ENCODE data around the gene PRTFDC1.

Gene PRTFDC1

DNA sequence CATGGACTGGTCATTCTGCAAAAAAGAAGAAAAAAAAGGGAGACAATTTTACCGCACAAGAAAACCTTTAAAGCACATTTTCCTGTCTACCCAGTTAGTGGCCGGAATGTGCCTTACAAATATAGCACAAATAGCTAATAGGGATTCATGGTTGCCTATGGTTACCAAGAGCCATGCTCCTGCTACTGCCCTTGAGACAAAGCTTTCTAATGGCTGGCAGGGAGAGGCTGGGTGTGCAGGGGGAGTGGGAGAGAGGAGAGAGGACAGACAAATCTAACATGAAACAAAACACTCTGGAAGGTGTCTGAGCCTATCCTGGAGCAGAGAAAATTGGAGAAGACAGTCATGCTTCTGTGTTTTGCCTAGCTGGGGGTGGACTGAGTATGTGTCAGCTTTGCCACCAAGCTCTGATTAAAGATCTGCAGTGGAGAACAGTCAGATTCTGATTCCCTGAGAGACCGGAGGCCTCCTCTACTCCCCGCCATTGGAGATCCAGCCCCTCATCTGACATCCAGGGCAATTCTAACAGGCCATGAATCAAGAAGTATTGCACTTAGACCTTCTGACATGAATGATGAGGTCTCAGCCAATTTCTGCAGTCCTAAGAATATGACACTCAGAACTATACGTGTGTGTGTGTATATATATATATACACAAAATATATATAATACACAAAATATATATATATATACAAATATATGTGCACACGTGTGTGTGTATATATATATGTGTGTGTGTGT is 80.2 kb downstream of the PRTFDC1 start:
- no peak for DNase-seq (ENCODE audit: low spot score)

DNA sequence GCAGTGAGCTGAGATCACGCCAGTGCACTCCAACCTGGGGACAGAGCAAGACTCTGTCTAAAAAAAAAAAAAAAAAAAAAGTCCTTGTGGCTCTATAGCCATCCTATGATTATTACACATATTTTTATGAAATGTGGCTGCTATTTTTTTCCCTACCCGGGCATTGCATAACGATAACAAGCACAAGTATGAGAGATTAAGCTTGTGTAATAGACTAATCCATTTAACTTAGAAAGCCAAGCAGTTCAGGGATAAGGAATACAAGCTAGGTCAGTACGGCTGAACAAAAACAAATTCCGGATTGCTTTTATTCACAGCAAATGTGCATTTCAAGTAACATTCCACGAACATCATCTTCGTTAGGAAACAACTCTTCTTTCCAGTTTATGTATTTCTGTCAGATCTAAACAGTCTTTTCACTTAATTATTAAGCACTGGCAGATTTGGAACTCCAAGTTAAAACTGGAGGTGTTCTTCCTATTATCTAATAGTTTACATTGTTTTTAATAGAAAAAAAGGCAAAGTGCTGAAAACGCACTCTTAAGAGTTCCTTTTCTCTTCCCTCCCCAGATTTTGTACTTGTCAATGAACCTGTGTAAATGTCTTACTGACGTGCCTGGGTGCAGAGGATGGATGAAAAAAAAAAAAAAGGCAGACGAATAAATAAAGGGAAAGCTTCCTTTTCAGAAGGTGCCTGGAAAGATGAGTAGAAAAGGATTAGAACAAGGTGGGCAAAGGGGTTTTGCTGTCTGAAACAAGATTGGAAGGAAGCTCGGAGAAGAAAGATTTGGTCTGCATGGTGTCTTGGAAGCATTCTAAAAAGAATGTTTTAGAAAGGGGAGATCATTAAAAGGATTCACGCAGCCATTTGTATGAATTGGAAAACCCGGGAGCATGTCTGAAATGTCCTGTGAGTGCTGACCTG is 81.1 kb downstream of the PRTFDC1 start:
- DNase-seq (ENCODE audit: low spot score), result no peak

DNA sequence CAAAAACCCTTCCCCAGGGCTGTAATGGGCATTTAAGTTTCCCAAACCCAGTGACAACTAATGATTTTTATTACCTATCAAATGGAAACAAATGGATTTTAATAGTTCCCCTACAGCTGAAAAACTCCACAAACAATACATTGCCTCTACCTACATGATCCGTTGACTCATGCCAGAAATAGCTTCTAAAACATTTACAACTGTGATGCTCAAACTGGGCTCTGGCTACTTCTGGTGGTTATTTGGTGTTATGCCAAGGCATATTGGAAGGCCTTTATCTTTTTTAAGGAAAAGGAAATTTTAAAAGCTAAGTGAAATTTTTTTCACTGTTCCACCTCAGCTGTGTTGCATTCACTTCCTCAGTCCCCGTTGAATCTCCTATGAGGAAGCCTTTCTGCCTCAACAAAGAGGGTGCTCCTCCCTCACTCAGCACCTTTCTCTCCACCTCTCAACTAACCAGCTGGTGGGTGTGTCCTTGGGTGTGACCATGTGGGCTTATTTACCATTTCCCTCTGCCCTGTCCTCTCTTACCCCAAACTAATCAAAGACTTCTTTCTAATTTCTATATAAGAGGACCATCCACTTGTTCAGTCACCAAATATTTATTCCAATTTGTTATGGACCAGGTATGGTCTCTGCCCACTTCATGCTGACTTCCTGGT is 82.9 kb downstream of the PRTFDC1 start:
- no peak for DNase-seq (ENCODE audit: low spot score)

DNA sequence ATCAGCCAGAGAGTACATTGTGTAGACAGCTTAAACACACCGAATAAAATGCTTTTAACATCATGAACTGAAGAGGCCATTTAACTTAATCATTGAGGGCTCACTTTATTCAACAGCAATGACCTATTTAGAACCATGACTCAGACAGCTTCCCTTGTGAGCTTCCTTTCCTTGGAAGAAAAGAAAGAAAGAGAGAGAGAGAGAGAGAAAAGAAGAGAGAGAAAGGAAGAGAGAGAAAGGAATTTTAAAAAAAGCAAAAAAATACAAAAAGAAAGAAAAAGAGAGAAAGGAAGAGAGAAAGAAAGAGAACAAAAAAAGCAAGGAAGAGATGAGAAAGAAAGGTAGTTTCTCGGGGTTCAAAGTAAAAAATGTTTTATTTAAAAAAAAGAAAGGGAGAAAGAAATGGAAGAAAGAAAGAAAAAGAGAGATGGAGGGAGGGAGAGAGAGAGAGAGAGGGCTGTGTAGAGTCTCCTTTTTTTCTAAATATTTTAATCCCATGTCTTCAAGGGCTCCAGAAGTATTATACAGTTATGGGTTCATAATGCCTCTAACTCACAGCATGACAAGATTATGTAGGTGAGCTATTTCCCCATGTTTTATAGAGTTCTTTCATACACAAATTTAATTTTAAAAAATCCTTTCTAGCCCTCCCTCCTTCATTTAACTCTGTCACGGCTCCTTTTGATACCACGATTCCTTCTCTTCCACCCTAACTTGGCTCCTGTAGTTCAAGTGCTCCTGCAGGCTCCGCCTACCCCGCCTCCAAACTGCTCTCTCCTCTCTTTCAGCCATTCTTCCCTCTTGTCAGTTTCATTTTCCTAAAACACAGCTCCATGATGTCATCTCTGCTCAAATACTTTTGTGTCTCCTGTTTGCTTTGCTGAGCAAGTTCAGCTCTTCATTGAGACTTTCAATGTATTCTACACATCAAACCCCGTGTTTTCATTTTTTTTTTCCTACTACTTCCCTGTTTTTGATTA is 85.5 kb downstream of the PRTFDC1 start:
- no peak for DNase-seq (ENCODE audit: low spot score)

DNA sequence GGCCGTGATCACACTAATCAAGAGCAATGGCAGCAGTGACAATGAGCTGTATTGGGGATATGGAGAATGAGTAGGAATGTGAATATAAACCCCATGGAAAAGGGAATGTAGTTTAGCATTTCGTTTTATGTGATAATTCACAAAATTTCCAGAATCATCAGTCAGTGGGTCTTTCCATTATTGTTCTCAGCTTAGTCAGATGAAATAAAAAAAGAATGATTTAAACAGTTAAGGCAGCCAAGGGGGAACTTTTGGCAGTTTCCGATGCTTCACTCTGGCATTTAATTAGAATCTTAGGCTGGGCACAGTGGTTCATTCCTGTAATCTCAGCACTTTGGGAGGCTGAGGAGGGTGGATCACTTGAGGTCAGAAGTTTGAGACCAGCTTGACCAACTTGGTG is 86.6 kb downstream of the PRTFDC1 start:
- no peak for DNase-seq (ENCODE audit: low spot score)

DNA sequence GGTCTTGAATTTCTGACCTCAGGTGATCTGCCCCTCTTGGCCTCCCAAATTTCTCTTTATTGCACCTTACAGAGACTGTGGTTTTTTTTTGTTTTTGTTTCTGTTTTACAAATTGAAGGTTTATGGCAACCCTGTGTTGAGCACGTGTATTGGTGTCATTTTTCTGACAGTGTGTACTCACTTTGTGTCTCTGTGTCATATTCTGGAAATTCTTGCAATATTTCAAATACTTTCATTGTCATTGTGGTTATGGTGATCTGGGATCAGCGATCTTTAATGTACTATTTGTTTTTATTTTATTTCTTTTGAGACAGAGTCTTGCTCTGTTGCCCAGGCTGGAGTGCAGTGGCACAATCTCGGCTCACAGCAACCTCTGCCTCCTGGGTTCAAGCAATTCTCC is 89.8 kb downstream of the PRTFDC1 start:
- no peak for DNase-seq (ENCODE audit: low spot score)

DNA sequence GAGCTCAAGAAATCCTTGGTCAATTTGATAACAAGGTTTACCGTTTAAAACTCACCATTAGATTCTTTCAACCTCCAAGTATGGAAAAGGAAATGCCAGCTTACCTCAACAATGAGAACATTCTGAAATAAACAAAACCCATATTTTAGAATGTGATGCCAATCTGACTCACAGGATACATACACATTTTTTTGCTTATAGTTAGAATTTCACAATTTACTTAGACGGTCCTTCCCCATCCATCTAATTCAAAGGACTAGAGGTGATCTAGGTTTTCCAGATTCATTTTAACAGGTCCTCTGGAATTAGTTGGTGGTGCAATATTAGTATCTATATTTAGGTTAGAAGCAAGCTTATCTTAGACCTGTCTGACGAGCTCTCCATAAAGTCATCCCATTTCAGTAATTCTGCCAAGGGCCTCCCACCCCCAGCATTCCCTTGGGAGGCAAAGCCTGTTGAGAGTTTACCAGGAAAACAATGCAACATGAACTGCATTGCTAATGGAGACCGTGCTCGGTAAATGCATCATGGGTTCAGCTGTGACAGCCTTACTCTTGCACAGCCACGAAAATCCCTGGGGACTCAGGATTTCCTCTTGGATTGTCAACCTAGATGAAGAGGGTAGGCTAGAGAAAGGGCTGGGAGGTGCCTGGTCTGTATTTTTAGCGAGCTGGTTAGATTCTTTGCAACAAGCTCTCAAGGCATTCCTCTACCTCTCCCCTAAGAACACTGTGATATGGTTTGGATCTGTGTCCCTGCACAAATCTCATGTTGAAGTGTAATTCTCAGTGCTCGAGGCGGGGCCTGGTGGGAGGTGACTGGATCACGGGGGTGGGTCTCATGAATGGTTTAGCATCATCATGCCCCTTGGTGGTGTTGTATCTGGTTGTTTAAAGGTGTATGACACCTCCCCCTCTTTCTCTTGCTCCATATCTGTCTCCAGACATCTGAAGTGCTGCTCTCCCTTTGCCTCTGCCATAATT is 93.8 kb downstream of the PRTFDC1 start:
- peak; percentile 73 for DNase-seq (ENCODE audit: low spot score)

DNA sequence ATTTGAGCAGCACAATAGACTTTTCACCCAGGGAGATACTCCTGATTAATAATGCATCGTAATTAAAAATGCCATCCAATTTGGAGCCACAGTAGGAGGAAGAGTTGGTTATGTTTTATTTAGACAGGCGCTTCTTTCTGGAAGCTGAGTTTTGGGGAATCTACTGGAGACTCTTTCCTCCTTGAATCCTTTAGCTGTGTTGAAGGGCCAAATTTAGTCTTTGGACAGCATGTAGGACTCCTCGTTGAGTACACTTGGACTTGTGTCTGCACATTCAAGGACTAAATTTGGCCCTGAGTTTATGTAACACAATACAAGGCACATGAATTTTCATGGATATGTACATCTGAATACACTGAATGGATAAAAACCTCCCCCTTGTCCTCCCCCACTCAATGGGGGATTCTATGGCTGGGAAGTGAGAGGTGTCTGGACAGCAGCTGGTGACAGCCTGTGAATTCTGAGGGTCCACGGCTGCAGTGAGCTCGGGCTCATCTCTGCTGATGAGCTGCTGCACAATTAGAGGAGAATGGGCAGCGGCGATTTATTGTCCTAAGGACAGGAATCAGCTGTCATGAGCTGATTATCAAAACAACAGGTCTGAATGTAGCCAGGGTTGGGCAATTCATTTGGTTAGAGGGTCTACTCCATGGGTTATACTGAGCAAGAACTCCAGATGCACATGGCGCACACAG is 95.2 kb downstream of the PRTFDC1 start:
- no peak for DNase-seq (ENCODE audit: low spot score)

DNA sequence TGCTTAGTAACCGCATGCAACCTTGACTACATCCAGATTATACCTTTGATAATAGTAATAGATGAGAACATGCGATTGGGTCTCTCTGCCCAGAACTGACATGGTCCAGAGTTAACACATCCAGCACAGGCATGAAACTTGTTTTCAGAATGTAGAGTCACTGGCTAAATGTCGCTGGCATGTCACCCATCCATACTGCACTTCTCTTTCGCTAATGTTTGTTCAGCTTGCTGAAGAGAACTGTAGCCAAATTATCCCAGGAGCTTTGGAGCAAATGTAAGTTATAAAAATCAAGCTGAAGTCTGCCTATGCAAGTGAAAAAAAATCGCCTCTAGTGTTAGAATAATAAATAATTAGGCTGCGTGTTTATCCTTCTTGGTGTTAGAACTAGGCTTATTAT is 98.2 kb downstream of the PRTFDC1 start:
- DNase-seq (ENCODE audit: low spot score), result no peak

DNA sequence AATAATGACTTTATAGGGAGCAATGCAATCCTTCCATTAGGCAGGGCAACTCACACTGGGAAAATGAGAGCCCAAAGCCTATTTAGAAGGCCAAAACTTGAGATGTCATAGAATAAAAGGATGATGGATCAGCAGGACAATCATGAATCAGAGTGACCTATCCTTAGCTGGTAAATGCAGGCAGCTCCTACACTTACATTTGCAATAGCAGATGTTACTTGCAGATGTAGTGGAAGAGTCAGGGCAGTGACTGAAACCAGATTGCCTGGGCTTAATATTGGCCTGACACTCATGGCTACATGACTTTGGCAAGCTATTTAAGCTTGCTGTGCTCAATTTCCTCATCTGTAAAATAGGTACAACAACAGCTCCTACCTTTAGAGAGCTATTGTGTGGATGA is 98.7 kb downstream of the PRTFDC1 start:
- DNase-seq (ENCODE audit: low spot score), result no peak

DNA sequence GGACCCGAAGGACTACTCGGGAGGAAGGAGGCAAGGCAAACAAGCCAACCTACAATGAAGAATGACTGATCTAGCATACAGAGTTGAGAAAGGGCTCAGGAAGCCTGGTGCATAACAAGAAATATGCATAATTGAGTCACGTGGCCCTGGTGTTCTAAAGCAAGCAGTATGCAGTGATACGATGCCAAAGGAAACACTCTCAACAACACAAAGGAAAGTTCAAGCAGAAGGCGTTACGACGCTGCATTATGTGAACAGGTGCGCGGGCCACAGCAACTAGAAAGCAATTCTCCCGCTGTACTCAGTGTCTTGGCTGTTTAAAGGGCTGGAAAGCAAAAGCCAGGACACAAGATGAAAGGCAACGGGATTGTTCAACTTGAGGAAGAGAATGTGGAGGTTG is 100.8 kb downstream of the PRTFDC1 start:
- DNase-seq (ENCODE audit: low spot score), result no peak

DNA sequence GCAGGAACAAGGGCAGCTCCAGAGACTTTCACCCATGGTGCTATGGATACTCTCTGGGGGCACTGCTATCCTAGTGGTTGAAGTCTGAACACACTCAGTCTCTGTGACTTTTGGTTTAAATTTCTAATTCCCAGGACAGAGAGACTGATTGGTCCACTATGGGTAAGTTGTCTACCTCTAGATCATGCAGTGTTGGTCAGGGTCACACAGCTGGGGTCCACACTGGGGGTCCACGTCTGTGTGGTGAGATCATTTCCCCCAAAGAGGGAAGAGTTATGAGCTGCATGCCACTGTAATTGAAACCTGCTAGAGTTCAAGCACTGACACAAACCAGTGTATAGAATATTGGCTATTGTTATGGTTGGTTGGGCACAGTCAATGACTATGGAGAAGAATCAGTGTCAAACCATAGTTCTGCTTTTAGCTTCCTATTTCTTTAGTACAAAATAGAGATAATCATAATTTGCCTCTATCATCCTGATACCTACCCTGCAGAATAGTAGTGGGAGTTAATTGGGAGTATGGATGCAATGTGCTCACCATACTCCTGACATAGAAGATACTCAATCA is 101.6 kb downstream of the PRTFDC1 start:
- no peak for DNase-seq (ENCODE audit: low spot score)

DNA sequence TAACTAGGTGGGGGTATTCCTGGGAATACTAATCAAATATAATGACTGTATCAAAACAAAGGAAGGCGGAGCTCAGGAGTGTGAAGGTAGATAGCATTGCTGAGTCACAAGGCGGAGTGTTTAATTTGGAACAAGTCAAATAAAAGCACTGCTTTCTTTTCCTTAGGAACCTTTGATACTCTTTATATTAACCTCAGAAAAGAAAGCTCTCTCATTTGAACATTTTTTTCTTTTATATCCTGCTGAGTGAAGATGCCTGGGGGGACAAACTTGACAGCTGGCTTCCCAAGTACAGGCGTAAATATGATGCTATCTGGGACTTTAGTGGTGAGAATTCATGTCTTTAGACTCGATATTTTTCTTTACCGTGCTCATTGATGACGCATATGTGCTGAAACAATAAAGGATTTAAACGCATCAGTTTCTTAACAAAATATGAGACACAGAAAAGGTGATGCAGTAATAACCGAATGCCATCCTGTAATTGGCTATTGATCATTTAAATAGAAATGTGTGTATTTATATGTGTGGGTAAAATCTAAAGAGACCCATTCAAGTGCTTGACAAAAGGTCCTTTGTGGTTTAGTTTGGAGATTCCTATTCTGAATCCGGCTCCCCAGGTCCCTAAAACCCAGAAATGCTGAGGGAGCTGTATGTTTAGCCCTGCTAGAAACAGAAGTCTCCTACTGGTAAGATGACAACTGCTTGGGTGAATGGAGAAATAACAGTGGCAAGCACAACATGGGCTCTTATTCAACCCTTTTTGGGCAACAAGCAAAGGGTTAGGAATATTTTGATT is 102.7 kb downstream of the PRTFDC1 start:
- no peak for DNase-seq (ENCODE audit: low spot score)

DNA sequence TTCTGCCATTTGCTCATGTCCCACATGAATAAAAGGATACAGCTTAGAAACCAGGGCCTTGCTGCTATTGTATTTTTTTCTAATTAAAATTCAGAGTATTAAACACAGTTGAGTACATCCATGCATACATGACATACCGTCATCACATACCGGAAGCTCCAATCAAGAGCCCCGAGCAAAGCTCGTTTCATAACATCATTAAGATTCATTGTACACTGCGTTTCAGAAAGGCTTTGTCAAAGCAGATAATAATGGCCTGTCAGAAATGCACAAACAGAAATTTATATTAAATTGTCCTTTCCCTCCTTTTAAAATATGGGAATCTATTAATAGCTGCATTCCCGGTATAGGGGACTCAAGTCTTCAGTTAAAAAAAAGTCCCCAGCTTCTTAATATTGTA is 103.4 kb downstream of the PRTFDC1 start:
- DNase-seq (ENCODE audit: low spot score), result no peak

DNA sequence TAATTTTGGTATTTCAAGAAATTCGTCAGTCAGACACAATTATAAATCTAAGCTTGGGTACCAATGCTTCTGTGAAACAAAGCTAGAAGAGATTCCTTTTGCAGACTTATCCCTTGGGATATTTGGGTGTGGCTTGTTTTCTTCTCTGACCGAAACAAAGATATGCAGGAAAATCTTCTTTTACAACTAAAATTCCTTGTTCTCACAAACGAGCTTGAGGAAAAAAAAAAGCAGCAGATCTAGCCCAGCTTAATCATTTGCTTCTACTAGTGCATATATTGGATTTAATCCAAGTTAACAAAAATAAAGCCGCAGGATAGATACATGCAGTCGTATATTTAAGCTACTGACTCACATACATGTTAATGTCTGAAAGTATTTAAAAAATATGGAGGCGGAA is 104.2 kb downstream of the PRTFDC1 start:
- DNase-seq (ENCODE audit: low spot score), result no peak

DNA sequence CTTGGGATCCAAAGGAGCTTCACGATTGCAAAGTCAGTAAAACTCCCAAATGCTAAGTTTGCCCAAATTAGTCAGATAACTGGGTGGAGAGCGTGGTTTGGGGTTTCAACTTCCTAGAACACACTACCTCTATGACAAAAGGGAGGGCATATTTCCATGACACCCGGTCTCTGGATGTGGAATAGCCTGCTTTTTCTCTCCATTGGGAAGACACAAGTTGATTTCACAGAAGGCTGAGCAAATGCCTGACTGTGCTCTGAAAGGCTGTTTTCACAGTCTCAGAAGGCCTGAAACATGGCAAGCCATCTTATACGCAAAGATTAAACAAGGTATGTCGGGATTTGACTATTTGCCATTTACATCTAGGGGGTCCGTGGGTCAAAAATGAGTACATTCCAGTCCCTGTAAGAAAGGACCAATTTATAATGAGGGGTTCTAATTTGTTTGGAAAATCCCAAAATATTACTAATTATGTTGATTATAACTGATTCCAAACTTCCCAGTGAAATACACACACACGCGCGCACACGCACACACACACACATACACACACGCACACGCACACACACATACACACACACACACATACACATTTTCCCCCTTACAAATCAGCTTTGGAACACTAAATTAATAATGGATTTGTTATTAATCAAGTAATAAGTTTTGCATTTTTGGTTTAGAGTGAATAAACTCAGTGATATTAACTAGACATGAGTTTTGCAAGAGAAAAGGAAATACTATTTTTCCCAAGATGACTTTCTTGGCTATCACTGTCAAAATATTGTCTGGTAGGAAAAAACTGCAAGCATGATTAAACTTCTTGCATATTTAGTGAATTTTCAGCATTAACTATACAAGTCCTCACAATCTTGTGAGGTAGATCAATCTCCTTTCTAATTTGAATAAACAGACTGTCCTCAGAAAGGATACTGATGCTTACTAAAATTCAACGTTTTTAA is 105.0 kb downstream of the PRTFDC1 start:
- no peak for DNase-seq (ENCODE audit: low spot score)

DNA sequence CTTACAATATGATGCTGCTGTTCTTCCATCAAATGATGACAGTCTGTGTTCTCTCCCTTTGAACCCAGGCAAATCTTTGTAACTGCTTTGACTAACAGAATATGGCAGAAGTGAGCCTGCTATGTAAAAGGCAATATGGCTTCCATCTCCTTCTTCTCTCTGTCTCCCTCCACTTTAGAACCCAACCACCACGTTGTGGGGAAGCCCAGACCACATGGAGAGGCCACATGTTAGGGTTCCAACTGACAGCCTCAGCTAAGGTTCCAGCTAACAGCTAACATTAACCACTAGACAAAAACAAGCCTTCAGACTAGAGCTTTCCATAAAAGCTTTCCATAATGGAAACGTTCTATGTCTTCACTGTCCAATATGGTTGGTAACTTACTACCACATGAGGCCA is 107.7 kb downstream of the PRTFDC1 start:
- DNase-seq (ENCODE audit: low spot score), result no peak
